H54 (cell line): Measurements from ENCODE around the gene EPG5.
"Not testable (repeated sequence)": the region's sequence is repeated elsewhere in the genome, so short reads cannot be mapped to it uniquely, and the experiment has no call there.

ENCODE experiments used
- DNase-seq: peaks from one replicate; pipeline ENCODE4 v3.0.0; 2011; ENCODE audit warnings: low spot score, mixed read lengths; ENCODE audit not compliant: insufficient read length
- FAIRE-seq: peaks from 3 replicates; lab custom pipeline; 2011; peaks lifted over from hg19 to GRCh38; lab: Jason Lieb, UNC
- POLR2A ChIP-seq: IDR thresholded peaks from 2 replicates; pipeline ENCODE4 v1.6.1; 2011; ENCODE audit warnings: low read depth, mild to moderate bottlenecking, low read length

Gene EPG5

GRCh38 chr18:45854036-45854586 is 113.0 kb downstream of the EPG5 start:
- no peak for TF ChIP-seq POLR2A
- DNase-seq (no peak), FAIRE-seq (no peak)

- FAIRE-seq = no peak
These were observed 114.5 kb downstream of the EPG5 start for GRCh38 chr18:45852631-45853030.

GRCh38 chr18:45851161-45851925 is 115.8 kb downstream of the EPG5 start:
- FAIRE-seq = no peak
- DNase-seq = no peak
- no peak for TF ChIP-seq POLR2A

More at GRCh38 chr18:45852631-45853030, 114.5 kb downstream of the EPG5 start:
- no peak for DNase-seq
- no peak for TF ChIP-seq POLR2A

- no peak for FAIRE-seq
- DNase-seq = no peak
- no peak for TF ChIP-seq POLR2A
These were observed 117.1 kb downstream of the EPG5 start for GRCh38 chr18:45850021-45850420.

- no peak for DNase-seq
- no peak for FAIRE-seq
- no peak for TF ChIP-seq POLR2A
These were observed 117.6 kb downstream of the EPG5 start for GRCh38 chr18:45849529-45849928.

GRCh38 chr18:45848643-45849042 is 118.5 kb downstream of the EPG5 start:
- not testable (repeated sequence) for DNase-seq, FAIRE-seq

GRCh38 chr18:45847119-45847518 is 120.0 kb downstream of the EPG5 start:
- FAIRE-seq = no peak
- DNase-seq = no peak

GRCh38 chr18:45845410-45845809 is 121.7 kb downstream of the EPG5 start:
- no peak for TF ChIP-seq POLR2A
- FAIRE-seq (no peak), DNase-seq (no peak)

More at GRCh38 chr18:45847119-45847518, 120.0 kb downstream of the EPG5 start:
- no peak for TF ChIP-seq POLR2A

GRCh38 chr18:45844938-45845337 is 122.2 kb downstream of the EPG5 start:
- DNase-seq (no peak), FAIRE-seq (no peak)
- no peak for TF ChIP-seq POLR2A

GRCh38 chr18:45843019-45843418 is 124.1 kb downstream of the EPG5 start:
- DNase-seq = no peak
- no peak for TF ChIP-seq POLR2A
- FAIRE-seq = no peak

GRCh38 chr18:45841765-45842442 is 125.2 kb downstream of the EPG5 start:
- no peak for FAIRE-seq
- DNase-seq = no peak
- no peak for TF ChIP-seq POLR2A

GRCh38 chr18:45841060-45841764 is 125.9 kb downstream of the EPG5 start:
- no peak for TF ChIP-seq POLR2A
- FAIRE-seq (no peak), DNase-seq (no peak)

GRCh38 chr18:45839414-45840395 is 127.4 kb downstream of the EPG5 start:
- TF ChIP-seq POLR2A = no peak
- no peak for FAIRE-seq
- DNase-seq = no peak
